Measurements from ENCODE around the gene VWA7.

DNA sequence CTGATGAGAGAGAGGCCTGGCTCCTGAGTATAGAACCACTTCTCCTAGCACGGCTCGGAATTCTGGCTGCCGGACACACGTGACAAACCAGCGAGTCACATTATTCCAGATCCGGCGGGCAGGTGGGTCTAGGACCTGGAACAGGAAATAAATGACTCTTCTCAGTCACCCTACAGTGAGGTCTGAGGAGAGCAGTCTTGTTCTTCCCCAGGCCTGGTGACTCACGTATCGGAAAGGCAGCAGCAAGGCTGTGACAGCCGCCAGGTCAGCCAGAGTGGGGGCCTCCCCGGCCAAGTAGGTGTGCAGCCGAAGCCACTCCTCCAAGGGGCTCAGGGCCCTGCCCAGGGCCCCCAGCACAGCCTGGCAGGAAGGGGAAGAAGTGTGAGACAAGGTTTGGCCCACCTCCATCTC lies 15.6 kb upstream of the VWA7 start:
- TF ChIP-seq, protein P1, sequence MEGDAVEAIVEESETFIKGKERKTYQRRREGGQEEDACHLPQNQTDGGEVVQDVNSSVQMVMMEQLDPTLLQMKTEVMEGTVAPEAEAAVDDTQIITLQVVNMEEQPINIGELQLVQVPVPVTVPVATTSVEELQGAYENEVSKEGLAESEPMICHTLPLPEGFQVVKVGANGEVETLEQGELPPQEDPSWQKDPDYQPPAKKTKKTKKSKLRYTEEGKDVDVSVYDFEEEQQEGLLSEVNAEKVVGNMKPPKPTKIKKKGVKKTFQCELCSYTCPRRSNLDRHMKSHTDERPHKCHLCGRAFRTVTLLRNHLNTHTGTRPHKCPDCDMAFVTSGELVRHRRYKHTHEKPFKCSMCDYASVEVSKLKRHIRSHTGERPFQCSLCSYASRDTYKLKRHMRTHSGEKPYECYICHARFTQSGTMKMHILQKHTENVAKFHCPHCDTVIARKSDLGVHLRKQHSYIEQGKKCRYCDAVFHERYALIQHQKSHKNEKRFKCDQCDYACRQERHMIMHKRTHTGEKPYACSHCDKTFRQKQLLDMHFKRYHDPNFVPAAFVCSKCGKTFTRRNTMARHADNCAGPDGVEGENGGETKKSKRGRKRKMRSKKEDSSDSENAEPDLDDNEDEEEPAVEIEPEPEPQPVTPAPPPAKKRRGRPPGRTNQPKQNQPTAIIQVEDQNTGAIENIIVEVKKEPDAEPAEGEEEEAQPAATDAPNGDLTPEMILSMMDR (IDR thresholded peaks at IDR 0.05): no peak
- TF ChIP-seq ZFX (IDR thresholded peaks at IDR 0.05; ENCODE audit: borderline replicate concordance): no peak

Measured in 22Rv1 (cell line).